Esophagus muscularis mucosa (tissue), 3 donors: Measurements from ENCODE around the gene MAGI2.

Experiments
- CTCF ChIP-seq, 3 experiments: fragments of 200-600 bp in 2 of 3; fragments of 450-650 bp in 1 of 3; sonication (generic) in 2 of 3; IDR thresholded peaks; one replicate each; pipeline ENCODE4 v1.5.1; 2017 to 2019; ENCODE audit warnings: antibody characterized with exemption in 3 of 3, mild to moderate bottlenecking in 2 of 3, moderate library complexity in 1 of 3
- POLR2A ChIP-seq: fragments of 450-650 bp; IDR thresholded peaks from one replicate; pipeline ENCODE4 v1.6.1; 2017; ENCODE audit warnings: antibody characterized with exemption, moderate library complexity, mild to moderate bottlenecking, low read depth
- POLR2AphosphoS5 ChIP-seq, 2 donors: sonication (generic); formaldehyde crosslinking; IDR thresholded peaks; one replicate each; pipeline ENCODE4 v1.6.1; 2017; ENCODE audit warnings: antibody characterized with exemption in 2 of 2

DNA sequence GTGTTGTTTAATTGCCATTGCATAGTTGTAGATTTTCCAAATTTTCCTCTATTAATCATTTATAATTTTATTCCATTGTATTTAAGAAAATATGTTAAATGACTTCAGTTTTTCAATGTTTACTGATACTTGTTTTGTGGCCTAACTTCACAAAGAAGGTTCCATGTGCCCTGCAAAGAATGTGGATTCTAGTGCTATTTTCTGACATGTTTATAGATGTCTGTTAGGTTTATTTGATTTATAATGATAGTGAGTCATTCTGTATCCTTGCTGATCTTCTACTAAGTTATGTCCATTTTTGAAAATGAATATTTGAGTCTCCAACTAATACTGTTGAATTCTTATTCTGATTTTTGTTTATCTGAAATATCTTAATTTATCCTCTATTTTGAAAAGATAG lies 369.0 kb downstream of the MAGI2 start:
- TF ChIP-seq CTCF (IDR thresholded peaks at IDR 0.05) (no peak), POLR2A (no peak), POLR2AphosphoS5 (IDR thresholded peaks at IDR 0.05) (no peak)
